A549 (cell line): ENCODE results near the gene SLPI.

Experiments used
- FOSB ChIP-seq: fragments of 250-450 bp; sonication (Bioruptor Pico); IDR thresholded peaks from 2 replicates; pipeline ENCODE4 v1.5.0; 2020; ENCODE audit warnings: mild to moderate bottlenecking, moderate library complexity
- JUN ChIP-seq, 2 experiments: fragments of >200 bp; sonication (Bioruptor Twin); formaldehyde crosslinking; IDR thresholded peaks; 2 replicates in 1 of 2; 3 replicates in 1 of 2; pipeline ENCODE4 v1.6.1; 2016 to 2017
- JUNB ChIP-seq: fragments of >200 bp; sonication (Bioruptor Twin); formaldehyde crosslinking; IDR thresholded peaks from 2 replicates; pipeline ENCODE4 v1.6.1; 2016
- MAFK ChIP-seq: fragments of 450-650 bp; IDR thresholded peaks from 2 replicates; pipeline ENCODE4 v1.6.1; 2014; ENCODE audit not compliant: partially characterized antibody
- NR3C1 ChIP-seq: fragments of >200 bp; sonication (Bioruptor Twin); formaldehyde crosslinking; IDR thresholded peaks from 3 replicates; pipeline ENCODE4 v1.6.1; 2017
- POLR2A ChIP-seq: IDR thresholded peaks from 2 replicates; pipeline ENCODE4 v1.6.1; 2012; ENCODE audit warnings: mild to moderate bottlenecking, low read length
- RFX5 ChIP-seq: fragments of 450-650 bp; IDR thresholded peaks from 2 replicates; pipeline ENCODE4 v1.7.1; 2014; ENCODE audit warnings: antibody characterized with exemption, mild to moderate bottlenecking, moderate library complexity
- SMC3 ChIP-seq: fragments of >200 bp; sonication (Bioruptor Twin); formaldehyde crosslinking; IDR thresholded peaks from 3 replicates; pipeline ENCODE4 v1.6.1; 2018; ENCODE audit warnings: inconsistent platforms
- TF ChIP-seq, protein P1 (sequence below): fragments of >200 bp; sonication (Bioruptor Twin); formaldehyde crosslinking; IDR thresholded peaks from 3 replicates; pipeline ENCODE4 v1.5.1; 2016
- TF ChIP-seq, protein P2 (sequence below): fragments of 150-350 bp; IDR thresholded peaks from 2 replicates; pipeline ENCODE4 v1.6.1; 2014; ENCODE audit warnings: low read depth, mild to moderate bottlenecking, low read length

DNA sequence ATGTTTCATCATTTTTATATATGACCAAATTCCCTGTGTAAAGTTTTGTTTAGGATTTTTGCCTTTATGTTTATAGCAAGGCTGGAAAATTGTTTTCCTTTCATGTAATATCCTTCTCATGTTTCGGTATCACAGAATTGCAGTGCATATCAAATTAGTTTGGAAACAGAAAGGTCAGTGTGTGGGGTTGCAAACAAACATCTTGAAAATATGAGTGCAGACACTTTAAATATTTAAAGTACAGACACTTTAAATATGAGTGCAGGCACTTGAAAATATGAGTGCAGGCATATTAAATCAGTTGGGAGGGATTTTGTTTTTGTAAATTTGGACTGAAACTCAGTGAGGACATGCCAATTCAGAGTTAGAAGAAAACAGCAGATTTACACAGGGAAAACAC is 6.5 kb downstream of the SLPI start:
- TF ChIP-seq RFX5 (no peak), POLR2A (no peak), SMC3 (no peak), JUN (IDR thresholded peaks at IDR 0.05) (no peak), JUNB (no peak), MAFK (no peak), FOSB (CRISPR knock-in tag) (no peak), NR3C1 (no peak)
- TF ChIP-seq, protein P1, sequence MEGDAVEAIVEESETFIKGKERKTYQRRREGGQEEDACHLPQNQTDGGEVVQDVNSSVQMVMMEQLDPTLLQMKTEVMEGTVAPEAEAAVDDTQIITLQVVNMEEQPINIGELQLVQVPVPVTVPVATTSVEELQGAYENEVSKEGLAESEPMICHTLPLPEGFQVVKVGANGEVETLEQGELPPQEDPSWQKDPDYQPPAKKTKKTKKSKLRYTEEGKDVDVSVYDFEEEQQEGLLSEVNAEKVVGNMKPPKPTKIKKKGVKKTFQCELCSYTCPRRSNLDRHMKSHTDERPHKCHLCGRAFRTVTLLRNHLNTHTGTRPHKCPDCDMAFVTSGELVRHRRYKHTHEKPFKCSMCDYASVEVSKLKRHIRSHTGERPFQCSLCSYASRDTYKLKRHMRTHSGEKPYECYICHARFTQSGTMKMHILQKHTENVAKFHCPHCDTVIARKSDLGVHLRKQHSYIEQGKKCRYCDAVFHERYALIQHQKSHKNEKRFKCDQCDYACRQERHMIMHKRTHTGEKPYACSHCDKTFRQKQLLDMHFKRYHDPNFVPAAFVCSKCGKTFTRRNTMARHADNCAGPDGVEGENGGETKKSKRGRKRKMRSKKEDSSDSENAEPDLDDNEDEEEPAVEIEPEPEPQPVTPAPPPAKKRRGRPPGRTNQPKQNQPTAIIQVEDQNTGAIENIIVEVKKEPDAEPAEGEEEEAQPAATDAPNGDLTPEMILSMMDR: no peak
- TF ChIP-seq, protein P2, sequence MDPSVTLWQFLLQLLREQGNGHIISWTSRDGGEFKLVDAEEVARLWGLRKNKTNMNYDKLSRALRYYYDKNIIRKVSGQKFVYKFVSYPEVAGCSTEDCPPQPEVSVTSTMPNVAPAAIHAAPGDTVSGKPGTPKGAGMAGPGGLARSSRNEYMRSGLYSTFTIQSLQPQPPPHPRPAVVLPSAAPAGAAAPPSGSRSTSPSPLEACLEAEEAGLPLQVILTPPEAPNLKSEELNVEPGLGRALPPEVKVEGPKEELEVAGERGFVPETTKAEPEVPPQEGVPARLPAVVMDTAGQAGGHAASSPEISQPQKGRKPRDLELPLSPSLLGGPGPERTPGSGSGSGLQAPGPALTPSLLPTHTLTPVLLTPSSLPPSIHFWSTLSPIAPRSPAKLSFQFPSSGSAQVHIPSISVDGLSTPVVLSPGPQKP: no peak
